HEK293 (cell line): ENCODE results near the gene CCDC167.

Experiments used
- CTCF ChIP-seq: fragments of 450-650 bp; formaldehyde crosslinking; IDR thresholded peaks from 2 replicates; pipeline ENCODE4 v1.5.1; 2016; ENCODE audit warnings: missing biosample characterization, missing genetic modification characterization
- ELK4 ChIP-seq: IDR thresholded peaks from 2 replicates; pipeline ENCODE4 v1.6.1; 2011; ENCODE audit warnings: mild to moderate bottlenecking, low read depth, low read length, borderline replicate concordance
- ZBTB20 ChIP-seq: fragments of 450-650 bp; formaldehyde crosslinking; IDR thresholded peaks from 2 replicates; pipeline ENCODE4 v1.5.1; 2016; ENCODE audit warnings: missing biosample characterization, missing genetic modification characterization
- ZFP3 ChIP-seq: fragments of 450-650 bp; formaldehyde crosslinking; IDR thresholded peaks from 2 replicates; pipeline ENCODE4 v1.5.1; 2016; ENCODE audit warnings: low read depth, missing biosample characterization, missing genetic modification characterization
- ZNF157 ChIP-seq: fragments of 450-650 bp; formaldehyde crosslinking; IDR thresholded peaks from 2 replicates; pipeline ENCODE4 v1.5.1; 2016; ENCODE audit warnings: missing biosample characterization, missing genetic modification characterization
- ZNF416 ChIP-seq: fragments of 450-650 bp; formaldehyde crosslinking; IDR thresholded peaks from 2 replicates; pipeline ENCODE4 v1.5.1; 2016; ENCODE audit warnings: missing biosample characterization, missing genetic modification characterization
- ZNF549 ChIP-seq: fragments of 450-650 bp; IDR thresholded peaks from 2 replicates; pipeline ENCODE4 v1.5.1; 2018; ENCODE audit warnings: missing biosample characterization, missing genetic modification characterization, mild to moderate bottlenecking, inconsistent platforms, moderate library complexity
- ZNF701 ChIP-seq: fragments of 450-650 bp; formaldehyde crosslinking; IDR thresholded peaks from 2 replicates; pipeline ENCODE4 v1.5.1; 2016; ENCODE audit warnings: missing biosample characterization, missing genetic modification characterization
- TF ChIP-seq, protein P1 (sequence below): fragments of 450-650 bp; formaldehyde crosslinking; IDR thresholded peaks from 2 replicates; pipeline ENCODE4 v1.5.1; 2016; ENCODE audit warnings: missing biosample characterization, missing genetic modification characterization
- TF ChIP-seq, protein P2 (sequence below): sonication (generic); formaldehyde crosslinking; IDR thresholded peaks from 2 replicates; pipeline ENCODE4 v1.8.1; 2022; ENCODE audit warnings: mild to moderate bottlenecking, moderate library complexity, missing genetic modification reagents
- TF ChIP-seq, protein P3 (sequence below): fragments of 450-650 bp; formaldehyde crosslinking; IDR thresholded peaks from 2 replicates; pipeline ENCODE4 v1.5.1; 2016; ENCODE audit warnings: missing biosample characterization, missing genetic modification characterization

- TF ChIP-seq ZNF549 (tag by site-specific recombination) (no peak), CTCF (tag by site-specific recombination) (no peak), ZNF157 (tag by site-specific recombination) (no peak), ZNF416 (tag by site-specific recombination) (no peak), ELK4 (no peak), ZNF701 (tag by site-specific recombination) (no peak), ZBTB20 (tag by site-specific recombination) (no peak), ZFP3 (tag by site-specific recombination) (no peak)
- TF ChIP-seq, protein P1, sequence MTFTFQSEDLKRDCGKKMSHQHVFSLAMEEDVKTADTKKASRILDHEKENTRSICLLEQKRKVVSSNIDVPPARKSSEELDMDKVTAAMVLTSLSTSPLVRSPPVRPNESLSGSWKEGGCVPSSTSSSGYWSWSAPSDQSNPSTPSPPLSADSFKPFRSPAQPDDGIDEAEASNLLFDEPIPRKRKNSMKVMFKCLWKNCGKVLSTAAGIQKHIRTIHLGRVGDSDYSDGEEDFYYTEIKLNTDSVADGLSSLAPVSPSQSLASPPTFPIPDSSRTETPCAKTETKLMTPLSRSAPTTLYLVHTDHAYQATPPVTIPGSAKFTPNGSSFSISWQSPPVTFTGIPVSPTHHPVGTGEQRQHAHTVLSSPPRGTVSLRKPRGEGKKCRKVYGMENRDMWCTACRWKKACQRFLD (tag by site-specific recombination): no peak
- TF ChIP-seq, protein P2, sequence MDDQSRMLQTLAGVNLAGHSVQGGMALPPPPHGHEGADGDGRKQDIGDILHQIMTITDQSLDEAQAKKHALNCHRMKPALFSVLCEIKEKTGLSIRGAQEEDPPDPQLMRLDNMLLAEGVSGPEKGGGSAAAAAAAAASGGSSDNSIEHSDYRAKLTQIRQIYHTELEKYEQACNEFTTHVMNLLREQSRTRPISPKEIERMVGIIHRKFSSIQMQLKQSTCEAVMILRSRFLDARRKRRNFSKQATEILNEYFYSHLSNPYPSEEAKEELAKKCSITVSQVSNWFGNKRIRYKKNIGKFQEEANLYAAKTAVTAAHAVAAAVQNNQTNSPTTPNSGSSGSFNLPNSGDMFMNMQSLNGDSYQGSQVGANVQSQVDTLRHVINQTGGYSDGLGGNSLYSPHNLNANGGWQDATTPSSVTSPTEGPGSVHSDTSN (CRISPR knock-in tag): no peak
- TF ChIP-seq, protein P3, sequence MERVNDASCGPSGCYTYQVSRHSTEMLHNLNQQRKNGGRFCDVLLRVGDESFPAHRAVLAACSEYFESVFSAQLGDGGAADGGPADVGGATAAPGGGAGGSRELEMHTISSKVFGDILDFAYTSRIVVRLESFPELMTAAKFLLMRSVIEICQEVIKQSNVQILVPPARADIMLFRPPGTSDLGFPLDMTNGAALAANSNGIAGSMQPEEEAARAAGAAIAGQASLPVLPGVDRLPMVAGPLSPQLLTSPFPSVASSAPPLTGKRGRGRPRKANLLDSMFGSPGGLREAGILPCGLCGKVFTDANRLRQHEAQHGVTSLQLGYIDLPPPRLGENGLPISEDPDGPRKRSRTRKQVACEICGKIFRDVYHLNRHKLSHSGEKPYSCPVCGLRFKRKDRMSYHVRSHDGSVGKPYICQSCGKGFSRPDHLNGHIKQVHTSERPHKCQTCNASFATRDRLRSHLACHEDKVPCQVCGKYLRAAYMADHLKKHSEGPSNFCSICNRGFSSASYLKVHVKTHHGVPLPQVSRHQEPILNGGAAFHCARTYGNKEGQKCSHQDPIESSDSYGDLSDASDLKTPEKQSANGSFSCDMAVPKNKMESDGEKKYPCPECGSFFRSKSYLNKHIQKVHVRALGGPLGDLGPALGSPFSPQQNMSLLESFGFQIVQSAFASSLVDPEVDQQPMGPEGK (tag by site-specific recombination): no peak
These were observed 3.1 kb upstream of the CCDC167 start for GRCh38 chr6:37502703-37503291.
